ENCODE results near the gene FAM180B. TPM values are rescaled to one million over a fixed set of nuclear protein-coding genes. Genes with fewer than 3 reads are reported as not detected.

FAM180B gene
- total RNA-seq, 1 experiment from 2014 or later, result 0.28 TPM

GRCh38 chr11:47609675-47610074 lies 23.2 kb downstream of the FAM180B start:
- Mint-ChIP-seq H3K4me1 (no peaks in the 10 kb centered on the region), H3K9me3 (no peaks in the 10 kb centered on the region), H3K4me3 (no peak overlapping the region), H3K27ac (no peak overlapping the region), H3K27me3 (ENCODE audit: low read depth) (no peaks in the 10 kb centered on the region; the same call in 1 of the 2 replicates), H3K36me3 (no peaks in the 10 kb centered on the region)
- ATAC-seq, result no peak
- CTCF ChIA-PET, result interaction anchor here (0.6 kb wide), 1 partner anchor 365 kb away, joined by 3 read pairs; no protein-coding TSS in a partner anchor
- TF ChIP-seq TCF7 (CRISPR knock-in tag; IDR thresholded peaks at IDR 0.05; ENCODE audit: low read depth) (no peak), ZNF671 (CRISPR knock-in tag; IDR thresholded peaks at IDR 0.05) (no peak), GRHL2 (CRISPR knock-in tag; IDR thresholded peaks at IDR 0.05; ENCODE audit: insufficient replicate concordance, severe bottlenecking) (no peak), ZNF121 (CRISPR knock-in tag; IDR thresholded peaks at IDR 0.05) (no peak), CREM (CRISPR knock-in tag; IDR thresholded peaks at IDR 0.05) (no peak), JAZF1 (CRISPR knock-in tag; IDR thresholded peaks at IDR 0.05) (no peak)
- TF ChIP-seq, protein P1, sequence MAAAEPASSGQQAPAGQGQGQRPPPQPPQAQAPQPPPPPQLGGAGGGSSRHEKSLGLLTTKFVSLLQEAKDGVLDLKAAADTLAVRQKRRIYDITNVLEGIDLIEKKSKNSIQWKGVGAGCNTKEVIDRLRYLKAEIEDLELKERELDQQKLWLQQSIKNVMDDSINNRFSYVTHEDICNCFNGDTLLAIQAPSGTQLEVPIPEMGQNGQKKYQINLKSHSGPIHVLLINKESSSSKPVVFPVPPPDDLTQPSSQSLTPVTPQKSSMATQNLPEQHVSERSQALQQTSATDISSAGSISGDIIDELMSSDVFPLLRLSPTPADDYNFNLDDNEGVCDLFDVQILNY (CRISPR knock-in tag; IDR thresholded peaks at IDR 0.05), result no peak
- TF ChIP-seq, protein P2, sequence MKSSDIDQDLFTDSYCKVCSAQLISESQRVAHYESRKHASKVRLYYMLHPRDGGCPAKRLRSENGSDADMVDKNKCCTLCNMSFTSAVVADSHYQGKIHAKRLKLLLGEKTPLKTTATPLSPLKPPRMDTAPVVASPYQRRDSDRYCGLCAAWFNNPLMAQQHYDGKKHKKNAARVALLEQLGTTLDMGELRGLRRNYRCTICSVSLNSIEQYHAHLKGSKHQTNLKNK (CRISPR knock-in tag; IDR thresholded peaks at IDR 0.05), result no peak
- TF ChIP-seq, protein P3, sequence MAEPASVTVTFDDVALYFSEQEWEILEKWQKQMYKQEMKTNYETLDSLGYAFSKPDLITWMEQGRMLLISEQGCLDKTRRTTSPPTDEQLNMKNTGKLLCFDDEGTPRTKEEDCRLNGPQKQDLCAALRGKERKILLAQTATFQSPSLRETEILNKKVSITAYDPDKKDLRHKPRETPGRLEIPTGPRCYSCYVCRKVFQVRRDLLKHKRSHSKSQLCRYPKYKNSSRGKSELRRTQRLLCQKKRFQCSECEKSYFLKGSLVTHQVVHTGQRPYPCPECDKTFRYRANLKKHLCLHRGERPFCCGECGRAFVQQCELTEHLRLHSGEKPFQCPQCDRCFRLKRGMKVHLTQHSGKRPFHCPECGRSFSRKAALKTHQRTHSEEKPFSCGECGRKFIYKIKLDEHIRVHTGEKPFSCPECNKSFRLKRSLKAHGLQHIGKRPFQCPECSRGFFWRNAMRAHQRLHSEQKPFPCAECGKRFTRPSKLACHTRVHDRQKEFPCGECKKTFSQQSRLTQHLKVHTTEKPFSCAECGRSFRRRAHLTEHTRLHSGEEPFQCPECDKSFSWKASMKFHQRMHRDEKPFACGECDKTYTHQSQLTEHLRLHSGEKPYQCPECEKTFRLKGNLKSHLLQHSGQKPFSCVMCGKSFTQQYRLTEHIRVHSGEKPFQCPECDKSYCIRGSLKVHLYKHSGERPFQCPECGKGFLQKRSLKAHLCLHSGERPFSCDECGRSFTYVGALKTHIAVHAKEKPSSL (CRISPR knock-in tag; conservative IDR thresholded peaks at IDR 0.05), result no peak
- TF ChIP-seq, protein P4, sequence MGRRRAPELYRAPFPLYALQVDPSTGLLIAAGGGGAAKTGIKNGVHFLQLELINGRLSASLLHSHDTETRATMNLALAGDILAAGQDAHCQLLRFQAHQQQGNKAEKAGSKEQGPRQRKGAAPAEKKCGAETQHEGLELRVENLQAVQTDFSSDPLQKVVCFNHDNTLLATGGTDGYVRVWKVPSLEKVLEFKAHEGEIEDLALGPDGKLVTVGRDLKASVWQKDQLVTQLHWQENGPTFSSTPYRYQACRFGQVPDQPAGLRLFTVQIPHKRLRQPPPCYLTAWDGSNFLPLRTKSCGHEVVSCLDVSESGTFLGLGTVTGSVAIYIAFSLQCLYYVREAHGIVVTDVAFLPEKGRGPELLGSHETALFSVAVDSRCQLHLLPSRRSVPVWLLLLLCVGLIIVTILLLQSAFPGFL (CRISPR knock-in tag; IDR thresholded peaks at IDR 0.05; ENCODE audit: borderline replicate concordance), result no peak
- TF ChIP-seq, protein P5, sequence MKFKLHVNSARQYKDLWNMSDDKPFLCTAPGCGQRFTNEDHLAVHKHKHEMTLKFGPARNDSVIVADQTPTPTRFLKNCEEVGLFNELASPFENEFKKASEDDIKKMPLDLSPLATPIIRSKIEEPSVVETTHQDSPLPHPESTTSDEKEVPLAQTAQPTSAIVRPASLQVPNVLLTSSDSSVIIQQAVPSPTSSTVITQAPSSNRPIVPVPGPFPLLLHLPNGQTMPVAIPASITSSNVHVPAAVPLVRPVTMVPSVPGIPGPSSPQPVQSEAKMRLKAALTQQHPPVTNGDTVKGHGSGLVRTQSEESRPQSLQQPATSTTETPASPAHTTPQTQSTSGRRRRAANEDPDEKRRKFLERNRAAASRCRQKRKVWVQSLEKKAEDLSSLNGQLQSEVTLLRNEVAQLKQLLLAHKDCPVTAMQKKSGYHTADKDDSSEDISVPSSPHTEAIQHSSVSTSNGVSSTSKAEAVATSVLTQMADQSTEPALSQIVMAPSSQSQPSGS (CRISPR knock-in tag; IDR thresholded peaks at IDR 0.05; ENCODE audit: borderline replicate concordance, low read depth), result no peak
- DNase-seq (ENCODE audit: low spot score), result no peak
- POLR2A ChIA-PET, result interaction anchor here (0.7 kb wide), 2 partner anchors 29 to 32 kb away, joined by 6 to 10 read pairs; no protein-coding TSS in a partner anchor

GRCh38 chr11:47611348-47611794 lies 24.9 kb downstream of the FAM180B start:
- H3K4me1 Mint-ChIP-seq, result no peaks in the 10 kb centered on the region
- ATAC-seq (no peak), DNase-seq (ENCODE audit: low spot score) (no peak)
- H3K27ac Mint-ChIP-seq, result no peak overlapping the region
- no peaks in the 10 kb centered on the region for H3K9me3 Mint-ChIP-seq
- CTCF ChIA-PET, result no interaction called here
- no peaks in the 10 kb centered on the region for H3K27me3 Mint-ChIP-seq (ENCODE audit: low read depth)
- no peak overlapping the region for H3K4me3 Mint-ChIP-seq
- H3K36me3 Mint-ChIP-seq, result no peaks in the 10 kb centered on the region
- POLR2A ChIA-PET, result no interaction called here
- TF ChIP-seq, protein P6, sequence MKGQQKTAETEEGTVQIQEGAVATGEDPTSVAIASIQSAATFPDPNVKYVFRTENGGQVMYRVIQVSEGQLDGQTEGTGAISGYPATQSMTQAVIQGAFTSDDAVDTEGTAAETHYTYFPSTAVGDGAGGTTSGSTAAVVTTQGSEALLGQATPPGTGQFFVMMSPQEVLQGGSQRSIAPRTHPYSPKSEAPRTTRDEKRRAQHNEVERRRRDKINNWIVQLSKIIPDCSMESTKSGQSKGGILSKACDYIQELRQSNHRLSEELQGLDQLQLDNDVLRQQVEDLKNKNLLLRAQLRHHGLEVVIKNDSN (CRISPR knock-in tag; IDR thresholded peaks at IDR 0.05), result no peak
- TF ChIP-seq ZBTB21 (CRISPR knock-in tag; IDR thresholded peaks at IDR 0.05; ENCODE audit: borderline replicate concordance) (no peak), KAT7 (CRISPR knock-in tag; IDR thresholded peaks at IDR 0.05; ENCODE audit: borderline replicate concordance) (no peak), ZNF138 (CRISPR knock-in tag; conservative IDR thresholded peaks at IDR 0.05) (no peak), ZNF416 (CRISPR knock-in tag; IDR thresholded peaks at IDR 0.05) (no peak), FOXJ3 (CRISPR knock-in tag; IDR thresholded peaks at IDR 0.05; ENCODE audit: borderline replicate concordance) (no peak), NR1H2 (CRISPR knock-in tag; IDR thresholded peaks at IDR 0.05) (no peak), TCF7 (CRISPR knock-in tag; IDR thresholded peaks at IDR 0.05; ENCODE audit: low read depth) (no peak), NFATC4 (CRISPR knock-in tag; IDR thresholded peaks at IDR 0.05) (no peak), ZNF512 (CRISPR knock-in tag; IDR thresholded peaks at IDR 0.05; ENCODE audit: borderline replicate concordance) (no peak)
- TF ChIP-seq, protein P7, sequence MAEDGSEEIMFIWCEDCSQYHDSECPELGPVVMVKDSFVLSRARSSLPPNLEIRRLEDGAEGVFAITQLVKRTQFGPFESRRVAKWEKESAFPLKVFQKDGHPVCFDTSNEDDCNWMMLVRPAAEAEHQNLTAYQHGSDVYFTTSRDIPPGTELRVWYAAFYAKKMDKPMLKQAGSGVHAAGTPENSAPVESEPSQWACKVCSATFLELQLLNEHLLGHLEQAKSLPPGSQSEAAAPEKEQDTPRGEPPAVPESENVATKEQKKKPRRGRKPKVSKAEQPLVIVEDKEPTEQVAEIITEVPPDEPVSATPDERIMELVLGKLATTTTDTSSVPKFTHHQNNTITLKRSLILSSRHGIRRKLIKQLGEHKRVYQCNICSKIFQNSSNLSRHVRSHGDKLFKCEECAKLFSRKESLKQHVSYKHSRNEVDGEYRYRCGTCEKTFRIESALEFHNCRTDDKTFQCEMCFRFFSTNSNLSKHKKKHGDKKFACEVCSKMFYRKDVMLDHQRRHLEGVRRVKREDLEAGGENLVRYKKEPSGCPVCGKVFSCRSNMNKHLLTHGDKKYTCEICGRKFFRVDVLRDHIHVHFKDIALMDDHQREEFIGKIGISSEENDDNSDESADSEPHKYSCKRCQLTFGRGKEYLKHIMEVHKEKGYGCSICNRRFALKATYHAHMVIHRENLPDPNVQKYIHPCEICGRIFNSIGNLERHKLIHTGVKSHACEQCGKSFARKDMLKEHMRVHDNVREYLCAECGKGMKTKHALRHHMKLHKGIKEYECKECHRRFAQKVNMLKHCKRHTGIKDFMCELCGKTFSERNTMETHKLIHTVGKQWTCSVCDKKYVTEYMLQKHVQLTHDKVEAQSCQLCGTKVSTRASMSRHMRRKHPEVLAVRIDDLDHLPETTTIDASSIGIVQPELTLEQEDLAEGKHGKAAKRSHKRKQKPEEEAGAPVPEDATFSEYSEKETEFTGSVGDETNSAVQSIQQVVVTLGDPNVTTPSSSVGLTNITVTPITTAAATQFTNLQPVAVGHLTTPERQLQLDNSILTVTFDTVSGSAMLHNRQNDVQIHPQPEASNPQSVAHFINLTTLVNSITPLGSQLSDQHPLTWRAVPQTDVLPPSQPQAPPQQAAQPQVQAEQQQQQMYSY (CRISPR knock-in tag; IDR thresholded peaks at IDR 0.05), result no peak
- TF ChIP-seq, protein P8, sequence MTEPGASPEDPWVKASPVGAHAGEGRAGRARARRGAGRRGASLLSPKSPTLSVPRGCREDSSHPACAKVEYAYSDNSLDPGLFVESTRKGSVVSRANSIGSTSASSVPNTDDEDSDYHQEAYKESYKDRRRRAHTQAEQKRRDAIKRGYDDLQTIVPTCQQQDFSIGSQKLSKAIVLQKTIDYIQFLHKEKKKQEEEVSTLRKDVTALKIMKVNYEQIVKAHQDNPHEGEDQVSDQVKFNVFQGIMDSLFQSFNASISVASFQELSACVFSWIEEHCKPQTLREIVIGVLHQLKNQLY (CRISPR knock-in tag; IDR thresholded peaks at IDR 0.05), result no peak

Data from WTC11 (cell line).